ENCODE results near the gene ABCA1.

The ABCA1 gene

DNA sequence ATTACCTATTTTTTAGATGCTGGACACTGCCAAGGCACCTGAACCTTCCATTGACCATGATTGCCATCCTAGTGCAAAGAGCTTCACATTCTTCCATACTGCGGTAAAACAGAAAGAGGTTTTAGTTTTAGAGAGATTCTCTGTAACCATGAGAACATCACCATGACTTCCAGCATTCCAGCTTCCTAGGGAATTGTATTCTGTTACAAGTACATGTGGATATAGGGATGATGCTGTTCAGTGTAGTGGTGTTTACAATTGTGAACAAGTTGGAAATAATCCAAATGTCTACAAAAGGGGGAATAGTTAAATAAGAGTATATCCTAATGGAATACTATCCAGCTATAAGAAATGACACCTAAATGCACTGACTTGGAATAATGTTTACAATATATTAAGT, 141.7 kb downstream of the ABCA1 start:
- no peak overlapping the region for H3K27ac ChIP-seq
- TF ChIP-seq, protein P1, sequence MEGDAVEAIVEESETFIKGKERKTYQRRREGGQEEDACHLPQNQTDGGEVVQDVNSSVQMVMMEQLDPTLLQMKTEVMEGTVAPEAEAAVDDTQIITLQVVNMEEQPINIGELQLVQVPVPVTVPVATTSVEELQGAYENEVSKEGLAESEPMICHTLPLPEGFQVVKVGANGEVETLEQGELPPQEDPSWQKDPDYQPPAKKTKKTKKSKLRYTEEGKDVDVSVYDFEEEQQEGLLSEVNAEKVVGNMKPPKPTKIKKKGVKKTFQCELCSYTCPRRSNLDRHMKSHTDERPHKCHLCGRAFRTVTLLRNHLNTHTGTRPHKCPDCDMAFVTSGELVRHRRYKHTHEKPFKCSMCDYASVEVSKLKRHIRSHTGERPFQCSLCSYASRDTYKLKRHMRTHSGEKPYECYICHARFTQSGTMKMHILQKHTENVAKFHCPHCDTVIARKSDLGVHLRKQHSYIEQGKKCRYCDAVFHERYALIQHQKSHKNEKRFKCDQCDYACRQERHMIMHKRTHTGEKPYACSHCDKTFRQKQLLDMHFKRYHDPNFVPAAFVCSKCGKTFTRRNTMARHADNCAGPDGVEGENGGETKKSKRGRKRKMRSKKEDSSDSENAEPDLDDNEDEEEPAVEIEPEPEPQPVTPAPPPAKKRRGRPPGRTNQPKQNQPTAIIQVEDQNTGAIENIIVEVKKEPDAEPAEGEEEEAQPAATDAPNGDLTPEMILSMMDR (conservative IDR thresholded peaks at IDR 0.05), result no peak

DNA sequence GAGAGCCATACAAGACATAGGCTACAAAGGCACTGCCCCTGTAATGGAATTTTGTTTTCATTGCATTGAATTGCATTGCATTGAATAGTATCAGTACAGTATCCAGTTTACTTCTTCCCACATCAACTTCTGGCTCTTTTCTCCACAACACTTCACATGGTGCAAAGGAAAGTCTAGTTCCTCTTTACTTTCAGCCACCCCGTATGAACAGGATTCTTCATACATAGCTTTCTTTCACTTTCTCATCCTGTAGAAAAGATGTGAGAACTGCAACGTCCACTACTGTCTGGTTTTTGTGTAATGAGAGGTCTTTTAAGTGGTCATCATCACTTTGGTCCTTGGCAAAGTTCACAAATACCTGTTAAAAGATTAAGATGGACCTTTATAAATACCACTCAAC, 143.9 kb downstream of the ABCA1 start:
- no peak for TF ChIP-seq ZFX (IDR thresholded peaks at IDR 0.05)
- TF ChIP-seq, protein P1 (conservative IDR thresholded peaks at IDR 0.05), result no peak
- no peak overlapping the region for H3K27ac ChIP-seq

DNA sequence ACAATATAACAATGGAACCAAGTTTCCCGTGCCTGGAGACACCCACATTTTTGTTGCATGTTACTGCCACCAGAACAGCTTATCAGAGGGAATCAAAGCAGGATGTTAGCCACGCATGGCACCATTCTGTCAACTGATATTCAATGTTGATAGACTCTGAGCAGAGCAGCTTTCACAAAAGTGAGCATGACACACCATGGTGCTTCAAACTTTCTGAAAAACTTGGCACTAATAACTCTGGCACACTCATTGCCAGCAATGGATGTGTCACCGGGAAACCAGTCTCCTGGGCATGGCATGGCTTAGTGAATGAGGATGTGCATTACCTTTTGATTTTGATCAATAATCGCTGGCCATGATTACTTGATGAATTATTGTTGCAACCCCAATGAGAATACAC, 144.4 kb downstream of the ABCA1 start:
- H3K27ac ChIP-seq, result no peak overlapping the region
- TF ChIP-seq, protein P1 (conservative IDR thresholded peaks at IDR 0.05), result no peak
- TF ChIP-seq ZFX (IDR thresholded peaks at IDR 0.05), result no peak

- no peak for TF ChIP-seq ZFX (IDR thresholded peaks at IDR 0.05)
- TF ChIP-seq, protein P1 (conservative IDR thresholded peaks at IDR 0.05), result peak; percentile 81
- H3K27ac ChIP-seq, result no peak overlapping the region
Measured at GRCh38 chr9:104780796-104781395, 147.1 kb downstream of the ABCA1 start.

DNA sequence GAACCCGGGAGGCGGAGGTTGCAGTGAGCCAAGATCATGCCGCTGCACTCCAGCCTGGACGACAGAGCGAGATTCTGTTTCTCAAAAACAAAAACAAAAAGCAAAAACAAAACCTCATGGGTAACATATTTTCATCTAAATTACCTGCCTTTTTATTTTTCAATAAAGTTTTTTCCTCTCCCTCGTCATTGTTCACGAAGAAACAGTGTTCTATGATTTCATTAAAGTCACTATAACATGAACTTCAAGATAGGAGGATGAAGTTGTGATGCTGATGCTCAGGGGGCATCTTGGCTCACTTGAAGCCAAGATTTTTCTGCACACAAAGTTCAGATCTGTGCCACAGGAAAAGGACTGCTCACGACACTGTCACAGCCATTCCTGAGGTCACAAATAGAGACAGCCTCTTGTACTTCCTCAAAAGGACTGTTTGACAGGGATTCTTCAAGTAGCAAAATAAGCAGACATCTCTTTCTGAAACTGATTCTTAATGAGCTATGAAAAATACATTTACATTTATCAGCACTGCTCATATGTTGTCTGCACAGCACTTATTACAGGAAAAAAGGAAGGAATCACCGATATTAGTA, 147.9 kb downstream of the ABCA1 start:
- no peak overlapping the region for H3K27ac ChIP-seq
- TF ChIP-seq, protein P1 (conservative IDR thresholded peaks at IDR 0.05), result no peak
- no peak for TF ChIP-seq ZFX (IDR thresholded peaks at IDR 0.05)

DNA sequence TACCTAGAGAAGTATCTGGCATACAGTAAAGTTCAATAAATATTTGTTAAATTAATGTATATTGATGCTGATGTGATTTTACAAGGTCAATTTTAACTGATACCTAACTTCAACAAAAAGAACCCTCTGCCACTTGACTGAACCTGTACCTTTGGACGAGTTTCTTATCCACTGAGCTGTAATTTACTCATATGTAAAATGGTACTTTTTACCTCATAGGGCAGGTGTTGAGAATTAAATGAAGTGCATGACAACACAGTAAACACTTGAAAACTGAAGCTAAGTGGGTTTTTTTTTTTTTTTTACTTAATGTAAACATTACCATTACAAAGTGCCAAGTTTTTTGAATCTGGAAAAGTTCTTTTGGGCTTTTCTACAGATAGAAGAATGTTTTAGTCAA, 148.6 kb downstream of the ABCA1 start:
- no peak overlapping the region for H3K27ac ChIP-seq
- TF ChIP-seq ZFX (IDR thresholded peaks at IDR 0.05), result no peak
- TF ChIP-seq, protein P1 (conservative IDR thresholded peaks at IDR 0.05), result no peak

GRCh38 chr9:104778802-104779201, 149.2 kb downstream of the ABCA1 start:
- no peak overlapping the region for H3K27ac ChIP-seq

More at GRCh38 chr9:104778802-104779201, 149.2 kb downstream of the ABCA1 start:
- TF ChIP-seq ZFX (IDR thresholded peaks at IDR 0.05), result no peak
- TF ChIP-seq, protein P1 (conservative IDR thresholded peaks at IDR 0.05), result no peak

Measured in C4-2B (cell line).